RPMI7951 (cell line): Measurements from ENCODE around the gene RFTN2. TPM values are rescaled to one million over a fixed set of nuclear protein-coding genes. Genes with fewer than 3 reads are reported as not detected.
A peak's percentile ranks its signal among the peaks of the same experiment; 100 is the strongest.
"Not testable (repeated sequence)": the region's sequence is repeated elsewhere in the genome, so short reads cannot be mapped to it uniquely, and the experiment has no call there.

Source experiments
- DNase-seq: peaks from one replicate; pipeline ENCODE4 v3.0.0-alpha.2; 2012; ENCODE audit warnings: low read depth
- total RNA-seq: library from RNA; depleted of rRNA; stranded (reverse); fragments of >200 nt; shearing (Covaris generic); gene quantifications from 2 replicates; pipeline ENCODE4 v1.2.3, GENCODE V29; 2014; rRNA removed

Gene RFTN2
- 1.7 and 2.0 TPM in 2 replicates for total RNA-seq

- DNase-seq: peak; percentile 25
Measured at GRCh38 chr2:197675246-197675645, at the start of gene RFTN2. RFTN2 (minus strand) TSS chr2:197675587; CDS start chr2:197675458, 129 bp downstream.

GRCh38 chr2:197717863-197718262 lies 42.5 kb upstream of the RFTN2 start:
- DNase-seq: no peak

GRCh38 chr2:197713271-197713670 lies 37.9 kb upstream of the RFTN2 start:
- no peak for DNase-seq

GRCh38 chr2:197711578-197711977 lies 36.2 kb upstream of the RFTN2 start:
- peak; percentile 34 for DNase-seq

- DNase-seq: no peak
Measured at GRCh38 chr2:197710424-197711042, 35.1 kb upstream of the RFTN2 start.

GRCh38 chr2:197709140-197709539 lies 33.8 kb upstream of the RFTN2 start:
- DNase-seq: not testable (repeated sequence)

- peak; percentile 44 for DNase-seq
Measured at GRCh38 chr2:197708331-197708730, 32.9 kb upstream of the RFTN2 start.

- DNase-seq: peak; percentile 62
Measured at GRCh38 chr2:197707316-197708213, 32.2 kb upstream of the RFTN2 start.

- DNase-seq: no peak
Measured at GRCh38 chr2:197706839-197707207, 31.4 kb upstream of the RFTN2 start.

GRCh38 chr2:197705912-197706838 lies 30.8 kb upstream of the RFTN2 start:
- peak; percentile 32 for DNase-seq

- DNase-seq: peak; percentile 90
Measured at GRCh38 chr2:197705121-197705911, 29.9 kb upstream of the RFTN2 start, which contains the start of gene MARS2. MARS2 (plus strand) TSS chr2:197705369; CDS start chr2:197705406, 37 bp downstream.

GRCh38 chr2:197704434-197705120 lies 29.2 kb upstream of the RFTN2 start:
- no peak for DNase-seq

- DNase-seq: no peak
Measured at GRCh38 chr2:197700960-197701359, 25.6 kb upstream of the RFTN2 start.

- not testable (repeated sequence) for DNase-seq
Measured at GRCh38 chr2:197699724-197700123, 24.3 kb upstream of the RFTN2 start.

GRCh38 chr2:197696571-197696970 lies 21.2 kb upstream of the RFTN2 start:
- DNase-seq: not testable (repeated sequence)

GRCh38 chr2:197695971-197696370 lies 20.6 kb upstream of the RFTN2 start:
- DNase-seq: not testable (repeated sequence)

- DNase-seq: not testable (repeated sequence)
Measured at GRCh38 chr2:197695206-197695605, 19.8 kb upstream of the RFTN2 start.

GRCh38 chr2:197677483-197677882 lies 2.1 kb upstream of the RFTN2 start:
- peak; percentile 50 for DNase-seq

- DNase-seq: no peak
Measured at GRCh38 chr2:197677056-197677455, 1.7 kb upstream of the RFTN2 start.

GRCh38 chr2:197675711-197676188 lies 363 bp upstream of the RFTN2 start:
- peak; percentile 56 for DNase-seq
